Epithelial cell of esophagus (primary cell): ENCODE data around the gene FGF6.

Experiments used
- DNase-seq: peaks from one replicate; pipeline ENCODE4 v3.0.0; 2010; ENCODE audit warnings: low read depth
- H3K4me3 ChIP-seq: 2 replicates; pipeline ENCODE4 v1.5.1; 2011; ENCODE audit warnings: mild to moderate bottlenecking, low read length, control low read depth
- CTCF ChIP-seq: IDR thresholded peaks from 2 replicates; pipeline ENCODE4 v1.5.1; 2011; ENCODE audit warnings: low read depth, mild to moderate bottlenecking, low read length, control low read depth, inconsistent platforms; ENCODE audit not compliant: insufficient read depth; ENCODE audit errors: missing control alignments

FGF6 gene

GRCh38 chr12:4439736-4440135, 5.9 kb downstream of the FGF6 start:
- DNase-seq = no peak
- no peak overlapping the region for H3K4me3 ChIP-seq
- no peak for TF ChIP-seq CTCF

DNA sequence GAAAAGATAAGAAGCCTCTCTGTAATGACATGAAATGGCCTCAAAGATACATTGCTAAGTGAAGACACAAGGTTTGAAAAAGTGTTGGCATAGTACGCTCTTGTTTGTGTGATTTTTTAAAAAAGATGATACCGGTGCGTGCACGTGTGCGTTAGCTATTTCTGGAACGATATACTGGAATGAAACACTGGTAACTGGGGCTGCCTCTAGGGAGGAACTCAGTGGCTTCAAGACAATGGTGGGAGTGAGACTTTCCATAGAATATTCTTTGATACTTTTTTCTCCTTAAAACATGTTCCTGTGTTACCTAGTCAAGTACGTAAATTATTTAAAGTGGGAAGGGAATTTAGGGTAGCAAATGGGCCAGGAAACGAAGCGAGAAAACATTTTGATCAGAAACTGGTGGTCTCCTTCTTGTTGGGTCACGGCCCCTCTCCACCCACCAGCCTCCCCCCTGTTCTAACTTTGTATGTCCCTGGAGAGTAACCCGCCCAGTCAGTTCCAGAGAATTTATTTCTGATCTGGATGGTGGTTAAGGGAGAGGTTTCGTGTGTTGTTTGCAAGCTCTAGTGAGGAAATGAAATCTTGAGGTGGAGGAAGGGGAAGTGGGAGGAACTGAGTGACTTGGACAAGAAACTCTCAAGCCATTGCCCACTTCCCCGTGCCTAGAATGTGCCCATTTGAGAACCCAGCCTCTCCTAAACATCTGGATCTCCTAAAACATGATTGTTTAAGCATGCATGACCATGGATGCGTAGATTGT, 6.6 kb downstream of the FGF6 start:
- no peak overlapping the region for H3K4me3 ChIP-seq
- DNase-seq = no peak
- TF ChIP-seq CTCF = no peak

DNA sequence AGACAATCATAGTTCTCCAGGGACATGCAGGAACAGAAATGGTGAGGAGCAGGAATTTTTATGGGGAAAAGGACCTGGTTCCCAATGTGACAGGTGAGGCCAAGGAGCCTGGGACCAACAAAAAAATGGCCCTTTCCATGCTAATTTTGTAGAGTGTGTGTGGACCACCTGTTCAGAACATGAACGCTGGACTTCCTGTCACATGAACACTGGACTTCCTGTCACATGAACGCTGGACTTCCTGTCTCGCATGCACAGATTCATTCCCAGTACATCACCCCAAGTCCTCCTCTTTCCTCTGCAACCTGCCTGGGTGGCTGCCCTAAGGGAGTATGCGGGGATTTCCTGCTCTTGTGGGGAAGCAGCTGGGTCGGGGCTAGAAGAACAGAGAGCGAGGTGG, 10.1 kb downstream of the FGF6 start:
- TF ChIP-seq CTCF = no peak
- H3K4me3 ChIP-seq = no peak overlapping the region
- no peak for DNase-seq

- no peak overlapping the region for H3K4me3 ChIP-seq
- TF ChIP-seq CTCF = no peak
- no peak for DNase-seq
Observed at GRCh38 chr12:4434706-4435425, 10.7 kb downstream of the FGF6 start.

DNA sequence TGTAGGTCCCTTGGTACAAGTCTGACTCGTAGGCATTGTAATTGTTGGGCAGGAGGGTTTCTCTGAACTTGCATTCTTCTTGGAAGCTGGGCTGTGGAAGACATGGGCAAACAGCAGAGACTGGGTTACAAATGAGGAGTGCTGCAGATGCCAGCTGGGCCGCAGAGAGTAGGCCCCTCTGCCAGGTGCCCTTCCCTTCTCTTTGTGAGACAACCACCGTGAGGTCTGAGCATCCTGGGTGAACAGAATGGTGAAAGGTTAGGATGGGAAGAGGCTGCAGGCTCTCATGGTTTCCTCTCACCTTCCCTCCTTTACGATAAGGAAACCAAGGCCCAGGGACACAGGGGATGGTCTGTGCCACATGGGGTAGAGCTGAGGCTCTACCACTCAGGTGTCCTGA, 11.3 kb downstream of the FGF6 start:
- no peak overlapping the region for H3K4me3 ChIP-seq
- DNase-seq = no peak
- no peak for TF ChIP-seq CTCF

DNA sequence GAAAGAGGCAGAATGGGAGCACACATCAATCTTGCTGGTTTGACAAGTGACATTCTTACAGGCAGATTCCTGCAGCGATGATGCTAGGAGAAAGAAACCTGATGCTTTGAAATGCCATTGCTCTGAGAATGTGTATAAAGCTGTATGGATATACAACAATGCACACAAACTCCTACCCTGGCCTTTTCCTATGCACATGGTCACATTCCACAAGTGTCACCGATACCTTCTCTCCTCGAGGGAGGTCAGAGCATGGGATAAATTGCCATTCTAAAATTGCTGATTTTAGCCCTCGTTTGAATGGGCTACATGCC, 11.9 kb downstream of the FGF6 start:
- no peak for DNase-seq
- TF ChIP-seq CTCF = no peak
- no peak overlapping the region for H3K4me3 ChIP-seq
